GM19193 (cell line): ENCODE measurements around the gene SMG7.

Experiments
- POLR2A ChIP-seq: IDR thresholded peaks from 4 replicates; pipeline ENCODE4 v1.6.1; 2011; ENCODE audit not compliant: insufficient read depth, insufficient read length; ENCODE audit errors: extremely low read depth

SMG7 gene

GRCh38 chr1:183568176-183569021 lies 96.1 kb downstream of the SMG7 start:
- TF ChIP-seq POLR2A: no peak

GRCh38 chr1:183569141-183569540 lies 96.8 kb downstream of the SMG7 start:
- TF ChIP-seq POLR2A: no peak

GRCh38 chr1:183569801-183570200 lies 97.5 kb downstream of the SMG7 start:
- TF ChIP-seq POLR2A: no peak

GRCh38 chr1:183570451-183570850 lies 98.2 kb downstream of the SMG7 start:
- TF ChIP-seq POLR2A: no peak

GRCh38 chr1:183571678-183572268 lies 99.5 kb downstream of the SMG7 start:
- no peak for TF ChIP-seq POLR2A

- no peak for TF ChIP-seq POLR2A
Observed at GRCh38 chr1:183572721-183573120, 100.4 kb downstream of the SMG7 start.

- no peak for TF ChIP-seq POLR2A
Observed at GRCh38 chr1:183575606-183576005, 103.3 kb downstream of the SMG7 start.

GRCh38 chr1:183576537-183576936 lies 104.2 kb downstream of the SMG7 start:
- TF ChIP-seq POLR2A: no peak

GRCh38 chr1:183577897-183578465 lies 105.7 kb downstream of the SMG7 start:
- TF ChIP-seq POLR2A: no peak

- TF ChIP-seq POLR2A: peak; percentile 20
Observed at GRCh38 chr1:183578856-183579255, 106.6 kb downstream of the SMG7 start.

GRCh38 chr1:183580281-183580682 lies 108.0 kb downstream of the SMG7 start:
- TF ChIP-seq POLR2A: no peak

- no peak for TF ChIP-seq POLR2A
Observed at GRCh38 chr1:183582021-183582713, 109.9 kb downstream of the SMG7 start.

- TF ChIP-seq POLR2A: no peak
Observed at GRCh38 chr1:183583466-183583865, 111.2 kb downstream of the SMG7 start.

GRCh38 chr1:183584147-183584546 lies 111.8 kb downstream of the SMG7 start:
- no peak for TF ChIP-seq POLR2A

- TF ChIP-seq POLR2A: no peak
Observed at GRCh38 chr1:183585038-183585437, 112.7 kb downstream of the SMG7 start.
